ENCODE measurements around the gene NUDT13.

The NUDT13 gene

DNA sequence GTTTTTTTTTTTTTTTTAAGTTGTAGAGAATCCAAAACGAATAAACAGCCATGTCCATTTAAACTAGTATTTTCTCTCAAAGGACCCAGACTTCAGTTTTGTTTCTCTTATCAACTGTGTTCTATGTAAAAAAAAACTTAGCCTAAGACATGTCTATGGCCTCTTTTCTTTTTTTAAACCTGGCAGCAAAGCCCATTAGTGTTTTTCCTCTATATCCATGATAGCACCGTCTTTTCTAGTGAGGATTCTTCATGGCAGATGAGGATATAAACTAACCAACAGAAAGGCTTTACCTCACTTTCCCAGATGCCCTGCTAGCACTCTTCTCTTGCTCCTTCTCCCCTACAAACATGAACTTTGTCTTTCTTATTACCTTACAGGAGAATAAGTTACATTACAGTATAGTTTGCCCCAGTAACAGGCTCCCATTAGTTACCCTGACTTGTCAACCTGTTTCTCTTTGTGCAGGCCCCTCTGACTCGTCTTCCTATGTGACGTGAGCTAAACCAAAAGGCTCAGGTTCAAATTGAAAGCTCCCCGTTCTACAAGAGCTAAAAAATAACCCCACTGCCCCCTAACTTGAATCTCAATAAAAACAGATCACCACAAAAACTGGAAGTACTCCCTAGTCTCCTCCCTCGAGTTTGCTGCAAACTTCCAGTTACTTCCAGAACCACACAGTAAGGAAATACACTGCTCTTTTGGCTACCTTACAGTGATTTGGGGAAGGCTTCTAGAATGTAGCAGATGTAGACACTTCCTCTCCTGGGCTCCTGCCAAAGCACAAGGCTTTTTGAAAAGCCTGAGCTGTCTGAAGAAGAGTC is 33.7 kb upstream of the NUDT13 start:
- DNase-seq (ENCODE audit: low read depth), result peak; percentile 84
- H3K4me3 ChIP-seq (ENCODE audit: control insufficient read depth, low read depth, low read length), result no peak overlapping the region
- no peak for TF ChIP-seq CTCF (conservative IDR thresholded peaks at IDR 0.05; ENCODE audit: control insufficient read depth, insufficient read depth, low read depth, low read length)

- TF ChIP-seq CTCF (conservative IDR thresholded peaks at IDR 0.05; ENCODE audit: control insufficient read depth, insufficient read depth, low read depth, low read length), result no peak
- no peak for DNase-seq (ENCODE audit: low read depth)
Measured at GRCh38 chr10:73079779-73080541, 30.3 kb upstream of the NUDT13 start.

GRCh38 chr10:73083221-73083620 is 27.0 kb upstream of the NUDT13 start:
- H3K4me3 ChIP-seq (ENCODE audit: control insufficient read depth, low read depth, low read length), result no peak overlapping the region
- TF ChIP-seq CTCF (conservative IDR thresholded peaks at IDR 0.05; ENCODE audit: control insufficient read depth, insufficient read depth, low read depth, low read length), result no peak
- peak; percentile 33 for DNase-seq (ENCODE audit: low read depth)

More at GRCh38 chr10:73079779-73080541, 30.3 kb upstream of the NUDT13 start:
- H3K4me3 ChIP-seq (ENCODE audit: control insufficient read depth, low read depth, low read length), result no peak overlapping the region

DNA sequence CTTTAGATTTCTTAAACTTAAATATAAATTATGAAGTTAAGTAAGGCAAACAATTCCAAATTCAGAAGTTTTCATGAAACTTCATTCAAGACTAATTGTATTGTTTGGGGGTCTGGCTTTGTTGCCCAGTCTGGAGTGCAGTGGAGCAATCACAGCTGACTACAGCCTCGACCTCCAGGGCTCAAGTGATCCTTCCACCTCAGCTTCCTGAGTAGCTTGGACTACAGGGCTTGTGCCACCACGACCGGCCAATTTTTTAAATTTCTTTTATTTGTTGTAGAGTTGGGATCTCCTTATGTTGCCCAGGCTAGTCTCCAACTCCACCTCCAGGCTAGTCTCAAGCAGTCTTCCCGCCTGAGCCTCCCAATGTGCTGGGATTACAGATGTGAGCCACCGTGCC is 26.0 kb upstream of the NUDT13 start:
- DNase-seq (ENCODE audit: low read depth), result no peak
- no peak for TF ChIP-seq CTCF (conservative IDR thresholded peaks at IDR 0.05; ENCODE audit: control insufficient read depth, insufficient read depth, low read depth, low read length)
- no peak overlapping the region for H3K4me3 ChIP-seq (ENCODE audit: control insufficient read depth, low read depth, low read length)

- H3K4me3 ChIP-seq (ENCODE audit: control insufficient read depth, low read depth, low read length), result no peak overlapping the region
- no peak for TF ChIP-seq CTCF (conservative IDR thresholded peaks at IDR 0.05; ENCODE audit: control insufficient read depth, insufficient read depth, low read depth, low read length)
- DNase-seq (ENCODE audit: low read depth), result no peak
Measured at GRCh38 chr10:73086816-73087215, 23.4 kb upstream of the NUDT13 start.

DNA sequence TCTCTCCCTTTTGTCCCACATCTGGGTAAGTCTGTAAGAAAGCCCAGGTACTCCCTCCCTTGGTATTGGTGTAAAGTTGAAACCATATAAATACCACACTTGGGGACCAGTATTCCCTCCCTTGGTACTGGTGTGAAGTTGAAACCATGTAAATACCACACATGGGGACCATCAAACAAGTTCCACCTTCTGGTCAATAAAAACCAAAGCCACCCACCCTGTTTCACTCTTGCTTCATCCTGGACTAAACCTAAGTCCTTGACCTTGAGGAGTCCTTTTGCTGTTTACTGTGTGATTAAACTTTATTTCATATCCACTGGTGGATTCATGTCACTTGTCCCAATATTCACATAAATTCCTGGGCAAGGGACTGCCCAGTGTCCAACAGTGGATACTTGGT is 22.0 kb upstream of the NUDT13 start:
- no peak for TF ChIP-seq CTCF (conservative IDR thresholded peaks at IDR 0.05; ENCODE audit: control insufficient read depth, insufficient read depth, low read depth, low read length)
- no peak overlapping the region for H3K4me3 ChIP-seq (ENCODE audit: control insufficient read depth, low read depth, low read length)
- DNase-seq (ENCODE audit: low read depth), result no peak

Measured in fibroblast of mammary gland (primary cell).